Measurements from ENCODE around the gene IFT25. TPM values are rescaled to one million over a fixed set of nuclear protein-coding genes. Genes with fewer than 3 reads are reported as not detected.

IFT25 gene
- total and polyA plus RNA-seq, 2 of the 13 experiments (the other 11 are each of a cell fraction or from before 2014, with no cell fraction given): 19.7 to 48.0 TPM

DNA sequence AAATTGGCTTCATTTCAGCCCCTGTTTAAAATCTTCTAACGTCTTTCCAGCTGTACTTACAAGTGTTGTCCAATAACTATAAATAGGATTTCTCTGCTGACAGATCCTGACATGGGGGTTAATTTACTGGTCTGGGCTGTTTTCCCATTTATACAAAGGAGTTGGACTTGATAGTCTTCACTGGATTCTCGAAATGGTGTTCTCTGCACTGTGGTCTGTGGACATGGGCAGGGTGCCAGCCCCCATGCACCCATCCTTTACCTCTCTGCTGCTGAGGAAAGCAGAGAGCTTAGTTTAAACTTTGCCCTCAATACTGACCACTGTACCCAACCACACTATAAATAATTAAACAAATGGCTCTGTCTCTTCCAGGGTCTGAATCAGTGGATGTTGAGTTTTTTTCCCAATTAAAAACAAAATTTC, 46.3 kb downstream of the IFT25 start (continued):
- TF ChIP-seq ZNF318 (CRISPR knock-in tag; IDR thresholded peaks at IDR 0.05): no peak
- TF ChIP-seq ZC3H13 (CRISPR knock-in tag; IDR thresholded peaks at IDR 0.05): no peak
- peak; percentile 46; the same call in 1 of the 2 replicates for TF ChIP-seq TBX2 (CRISPR knock-in tag; IDR thresholded peaks at IDR 0.05; ENCODE audit: borderline replicate concordance)
- TF ChIP-seq BCL6 (CRISPR knock-in tag; IDR thresholded peaks at IDR 0.05): peak; percentile 83
- no peak for TF ChIP-seq CREB1 (IDR thresholded peaks at IDR 0.05)
- peak; percentile 24; the same call in 1 of the 2 replicates for TF ChIP-seq CREB1 (CRISPR knock-in tag; IDR thresholded peaks at IDR 0.05)
- TF ChIP-seq REPIN1 (CRISPR knock-in tag; IDR thresholded peaks at IDR 0.05; ENCODE audit: borderline replicate concordance, low read depth): 0 out of 2 replicates have a peak, but pooled peaks have one; percentile 41
- no peak for TF ChIP-seq ZNF207 (IDR thresholded peaks at IDR 0.05; ENCODE audit: borderline replicate concordance)
- TF ChIP-seq ARID5B (CRISPR knock-in tag; IDR thresholded peaks at IDR 0.05): peak; percentile 65
- TF ChIP-seq SRSF1 (optimal IDR thresholded peaks at IDR 0.05; ENCODE audit: low read depth, low read length): no peak
- peak; percentile 44 for TF ChIP-seq PHF5A (CRISPR knock-in tag; IDR thresholded peaks at IDR 0.05; ENCODE audit: low read depth, unreplicated experiment)
- peak; percentile 11; the same call in 1 of the 2 replicates for TF ChIP-seq ARID4A (CRISPR knock-in tag; IDR thresholded peaks at IDR 0.05; ENCODE audit: borderline replicate concordance)
- TF ChIP-seq PITX1 (CRISPR knock-in tag; IDR thresholded peaks at IDR 0.05): no peak
- no peak for TF ChIP-seq MXI1 (IDR thresholded peaks at IDR 0.05; ENCODE audit: borderline replicate concordance, low read depth, low read length)

Measured in HepG2 (cell line).